NCI-H748 (cell line): ENCODE measurements around the gene DACT3.

Source experiments
- DNase-seq: peaks from one replicate; lab custom pipeline; 2025; ENCODE audit not compliant: unreplicated experiment; lab: John Stamatoyannopoulos, UW

The DACT3 gene

DNA sequence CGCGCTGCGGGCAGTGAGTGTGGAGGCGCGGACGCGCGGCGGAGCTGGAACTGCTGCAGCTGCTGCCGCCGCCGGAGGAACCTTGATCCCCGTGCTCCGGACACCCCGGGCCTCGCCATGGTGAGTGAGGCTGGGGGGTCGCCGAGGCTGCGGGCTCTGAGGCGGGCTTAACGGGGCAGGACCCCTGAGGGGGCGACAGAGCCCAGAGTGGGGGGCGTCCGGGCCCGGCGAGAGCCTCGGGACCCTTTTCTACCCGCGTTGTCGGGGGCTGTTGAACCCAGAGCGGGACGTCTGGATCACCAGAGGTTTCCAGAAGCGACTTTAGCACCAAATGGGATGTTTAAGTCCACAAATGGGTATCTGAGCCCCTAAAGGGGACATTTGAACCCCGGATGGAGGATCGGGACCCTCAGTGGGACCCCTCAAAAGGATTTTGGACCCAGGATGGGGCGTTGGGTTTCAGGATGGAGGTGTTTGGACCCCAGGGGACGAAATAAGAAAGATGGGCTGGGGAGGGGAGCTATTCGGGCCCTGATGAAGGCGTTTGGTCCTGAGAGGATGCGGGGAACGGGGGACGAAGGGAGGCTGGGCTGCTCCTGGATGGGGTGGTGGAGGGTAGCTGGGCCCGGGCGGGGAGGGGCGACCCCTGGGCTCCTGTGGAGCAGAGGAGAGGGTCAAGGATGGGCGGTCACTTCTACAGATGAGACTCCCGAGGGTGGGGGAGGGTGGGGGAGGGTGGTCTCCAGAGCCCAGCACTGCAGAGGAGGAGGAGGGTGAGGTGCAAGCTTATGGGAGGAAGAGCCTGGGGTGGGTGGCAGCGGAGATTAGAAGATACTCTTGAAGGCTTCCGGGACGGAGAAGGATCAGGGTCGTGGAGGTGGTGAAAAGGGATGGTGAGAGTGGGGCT, 59.4 kb downstream of the DACT3 start, which contains the start of gene CALM3:
TSS of gene CALM3 (plus strand) at position 13 of the 907 bp plus-strand sequence. CDS start at position 118, 105 bp downstream.
- DNase-seq: peak; percentile 52

DNA sequence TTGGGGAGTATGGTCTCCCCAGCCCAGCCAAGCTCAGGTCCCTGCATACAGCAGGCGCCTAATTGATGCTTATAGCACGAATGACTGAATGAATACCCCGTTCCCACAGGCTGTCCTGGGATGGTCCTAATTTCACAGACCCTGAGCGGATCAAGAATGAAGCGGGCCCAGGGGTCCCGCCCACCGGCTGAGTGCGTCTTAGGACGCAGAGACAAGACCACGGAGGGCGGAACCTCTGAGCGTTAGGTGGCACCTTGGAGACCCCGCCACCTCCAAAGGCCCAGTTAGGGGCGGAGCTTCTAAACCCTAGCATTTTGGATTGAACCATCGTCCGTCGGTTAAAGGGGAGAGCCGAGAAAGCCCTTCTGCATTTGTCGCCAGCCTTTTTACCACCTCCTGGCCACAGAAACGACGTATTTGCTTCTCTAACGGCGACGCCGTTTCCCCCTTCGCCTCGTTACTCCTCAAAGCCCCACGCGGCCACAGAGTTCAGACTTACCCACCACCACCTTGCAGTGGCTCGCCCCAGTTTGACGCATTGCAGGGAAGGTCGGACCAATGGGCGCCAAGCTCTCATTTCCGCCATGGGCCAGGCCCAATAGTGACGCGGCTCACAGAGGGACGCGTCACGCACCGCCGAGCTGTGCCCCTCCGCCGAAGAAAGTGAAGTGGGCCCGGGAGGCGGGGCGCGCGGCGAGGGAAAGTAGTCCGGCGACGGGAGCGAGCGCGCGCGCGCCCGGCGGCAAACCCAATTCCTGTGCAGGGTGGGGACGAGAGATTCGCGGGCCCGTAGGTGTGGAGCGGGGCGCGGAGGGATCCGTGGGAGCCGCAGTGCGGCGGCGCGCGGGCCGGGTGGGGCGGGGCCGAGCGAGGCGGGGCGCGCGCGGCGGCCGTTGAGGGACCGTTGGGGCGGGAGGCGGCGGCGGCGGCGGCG, 60.3 kb downstream of the DACT3 start:
- peak; percentile 99 for DNase-seq

DNA sequence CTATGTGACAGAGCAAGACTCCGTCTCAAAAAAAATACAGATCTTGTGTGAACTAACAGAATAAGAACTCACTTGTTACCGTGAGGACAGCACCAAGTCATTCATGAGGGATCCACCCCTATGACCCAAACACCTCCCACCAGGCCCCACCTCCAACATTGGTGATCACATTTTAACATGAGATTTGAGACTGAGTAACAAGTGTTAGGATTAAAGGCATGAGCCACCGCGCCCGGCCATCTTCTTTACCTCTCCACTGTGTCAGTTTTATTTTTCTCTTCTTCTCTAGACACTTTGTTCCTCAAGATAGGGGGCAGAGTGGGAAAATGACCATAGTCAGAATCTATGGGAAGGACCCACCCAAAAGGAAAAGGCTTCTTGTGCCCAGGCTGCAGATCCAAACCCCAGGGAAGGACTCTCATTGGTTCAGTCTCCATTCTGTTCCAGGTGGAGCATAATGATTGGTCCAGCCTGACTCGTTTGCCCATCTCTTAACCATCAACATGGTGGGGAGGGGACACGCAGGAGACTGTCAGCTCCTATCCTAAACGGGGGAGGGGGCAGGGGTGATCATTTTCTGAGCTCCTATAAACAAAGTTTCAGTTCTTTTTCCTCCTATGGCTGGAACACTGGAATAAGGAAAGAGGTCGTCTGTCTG, 61.1 kb downstream of the DACT3 start:
- DNase-seq: no peak

DNA sequence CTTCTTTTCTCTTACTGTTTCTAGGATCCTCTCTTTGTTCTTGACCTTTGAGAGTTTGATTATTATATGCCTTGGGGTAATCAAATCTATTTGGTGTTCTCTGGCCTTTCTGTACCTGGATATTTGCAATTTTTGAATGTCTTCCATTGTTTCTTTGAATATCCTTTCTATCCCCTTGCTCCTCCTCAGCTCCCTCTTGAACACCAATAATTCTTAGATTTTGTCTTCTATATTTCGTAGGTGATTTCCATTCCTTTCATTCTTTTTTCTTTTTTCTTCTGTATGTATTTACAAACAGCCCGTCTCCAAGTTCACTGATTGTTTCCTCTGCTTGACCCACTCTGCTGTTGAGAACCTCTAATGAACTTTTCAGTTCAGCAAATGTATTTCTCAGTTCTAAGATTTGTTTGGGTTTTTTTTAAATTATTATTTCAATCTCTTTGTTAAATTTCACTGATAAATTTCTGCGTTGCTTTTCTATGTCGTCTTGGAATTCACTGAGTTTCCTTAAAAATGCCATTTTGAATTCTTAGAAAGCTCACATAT, 62.5 kb downstream of the DACT3 start:
- DNase-seq: no peak
